OCI-LY1 (cell line): ENCODE measurements around the gene RPS14.

Experiments used
- H2AFZ ChIP-seq: fragments of 200-600 bp; sonication (generic), shearing (Covaris generic); 2 replicates; pipeline ENCODE4 v1.6.0; 2014; ENCODE audit warnings: antibody characterized with exemption, mild to moderate bottlenecking, low read length
- H3F3A ChIP-seq: fragments of 200-600 bp; sonication (generic), shearing (Covaris generic); 2 replicates; pipeline ENCODE4 v1.6.0; 2014; ENCODE audit warnings: mild to moderate bottlenecking, antibody characterized with exemption, low read length, moderate library complexity; ENCODE audit not compliant: insufficient read depth
- H3K27ac ChIP-seq: fragments of 200-600 bp; sonication (generic); 2 replicates; pipeline ENCODE4 v1.5.1; 2014; ENCODE audit warnings: low read length, mixed run types, mild to moderate bottlenecking, low read depth; ENCODE audit not compliant: poor library complexity, severe bottlenecking
- H3K27me3 ChIP-seq: fragments of 200-600 bp; sonication (generic); 2 replicates; pipeline ENCODE4 v1.6.0; 2014; ENCODE audit warnings: antibody characterized with exemption, mild to moderate bottlenecking, low read length, moderate library complexity; ENCODE audit not compliant: insufficient read depth
- H3K36me3 ChIP-seq: fragments of 200-600 bp; sonication (generic); 2 replicates; pipeline ENCODE4 v1.6.1; 2014; ENCODE audit warnings: mild to moderate bottlenecking, antibody characterized with exemption, low read length, moderate library complexity, mixed read lengths; ENCODE audit not compliant: insufficient read depth
- H3K4me1 ChIP-seq: fragments of 200-600 bp; sonication (generic); 2 replicates; pipeline ENCODE4 v1.5.1; 2014; ENCODE audit warnings: mild to moderate bottlenecking, low read length, moderate library complexity; ENCODE audit not compliant: insufficient read depth, severe bottlenecking
- H3K4me2 ChIP-seq: fragments of 200-600 bp; sonication (generic), shearing (Covaris generic); 2 replicates; pipeline ENCODE4 v1.6.1; 2014; ENCODE audit warnings: low read length
- H3K4me3 ChIP-seq: fragments of 200-600 bp; sonication (generic); 2 replicates; pipeline ENCODE4 v1.5.1; 2014; ENCODE audit warnings: low read length, low read depth, mild to moderate bottlenecking, mixed read lengths; ENCODE audit not compliant: poor library complexity, severe bottlenecking
- H3K79me2 ChIP-seq: fragments of 200-600 bp; shearing (Covaris generic); 2 replicates; pipeline ENCODE4 v1.6.1; 2016; ENCODE audit warnings: mixed run types, low read length, mixed read lengths; ENCODE audit not compliant: insufficient read depth
- H3K9ac ChIP-seq: fragments of 200-600 bp; sonication (generic), shearing (Covaris generic); 2 replicates; pipeline ENCODE4 v1.6.1; 2014; ENCODE audit warnings: mild to moderate bottlenecking, low read length, mixed read lengths
- H3K9me2 ChIP-seq: fragments of 200-600 bp; sonication (generic), shearing (Covaris generic); 2 replicates; pipeline ENCODE4 v1.6.1; 2014; ENCODE audit warnings: low read depth, mild to moderate bottlenecking, low read length, mixed read lengths
- H3K9me3 ChIP-seq: fragments of 200-600 bp; shearing (Covaris generic); 2 replicates; pipeline ENCODE4 v1.6.1; 2014; ENCODE audit warnings: low read length, mixed read lengths
- H4K20me1 ChIP-seq: fragments of 200-600 bp; sonication (generic), shearing (Covaris generic); 2 replicates; pipeline ENCODE4 v1.6.0; 2016; ENCODE audit warnings: mild to moderate bottlenecking, low read length; ENCODE audit not compliant: insufficient read depth
- CTCF ChIP-seq: fragments of 200-600 bp; sonication (generic), shearing (Covaris generic); IDR thresholded peaks from 2 replicates; pipeline ENCODE4 v1.5.1; 2017; ENCODE audit warnings: mild to moderate bottlenecking, antibody characterized with exemption, low read length, moderate library complexity, mixed read lengths
- EZH2 ChIP-seq: fragments of 200-600 bp; sonication (generic), shearing (Covaris generic); IDR thresholded peaks from 2 replicates; pipeline ENCODE4 v1.8.0; 2017; ENCODE audit warnings: borderline replicate concordance, mixed run types, mild to moderate bottlenecking, antibody characterized with exemption, low read length, moderate library complexity, mixed read lengths

RPS14 gene

GRCh38 chr5:150464554-150465012 is 15.0 kb upstream of the RPS14 start:
- Histone ChIP-seq H2AFZ (no peak overlapping the region), H3K4me2 (no peak overlapping the region)

GRCh38 chr5:150461231-150461630 is 11.7 kb upstream of the RPS14 start:
- no peak overlapping the region for H3K4me3 ChIP-seq
- no peaks in the 10 kb centered on the region for H4K20me1 ChIP-seq
- H3K36me3 ChIP-seq, result no peaks in the 10 kb centered on the region
- H3K79me2 ChIP-seq, result no peaks in the 10 kb centered on the region
- peak overlapping the region; percentile 25; the same call in 1 of the 2 replicates for H3K4me2 ChIP-seq
- H3F3A ChIP-seq, result no peaks in the 10 kb centered on the region
- H3K9me3 ChIP-seq, result no peaks in the 10 kb centered on the region
- no peaks in the 10 kb centered on the region for H3K9me2 ChIP-seq
- H3K4me1 ChIP-seq, result peaks cover 39% of the 10 kb centered on the region
- peak overlapping the region; percentile 44 for H3K9ac ChIP-seq
- H3K27ac ChIP-seq, result peak overlapping the region; percentile 89
- no peaks in the 10 kb centered on the region for H3K27me3 ChIP-seq
- no peak overlapping the region for H2AFZ ChIP-seq
- TF ChIP-seq EZH2, result no peak
- TF ChIP-seq CTCF, result no peak

More at GRCh38 chr5:150464554-150465012, 15.0 kb upstream of the RPS14 start:
- TF ChIP-seq CTCF (no peak), EZH2 (no peak)
- no peak overlapping the region for H3K27ac ChIP-seq
- no peaks in the 10 kb centered on the region for H3K79me2 ChIP-seq
- H3K9me3 ChIP-seq, result no peaks in the 10 kb centered on the region
- H3K27me3 ChIP-seq, result no peaks in the 10 kb centered on the region
- no peaks in the 10 kb centered on the region for H4K20me1 ChIP-seq
- no peaks in the 10 kb centered on the region for H3F3A ChIP-seq
- H3K36me3 ChIP-seq, result no peaks in the 10 kb centered on the region
- H3K4me3 ChIP-seq, result no peak overlapping the region
- H3K9me2 ChIP-seq, result no peaks in the 10 kb centered on the region
- no peak overlapping the region for H3K9ac ChIP-seq
- peaks cover 21% of the 10 kb centered on the region for H3K4me1 ChIP-seq

DNA sequence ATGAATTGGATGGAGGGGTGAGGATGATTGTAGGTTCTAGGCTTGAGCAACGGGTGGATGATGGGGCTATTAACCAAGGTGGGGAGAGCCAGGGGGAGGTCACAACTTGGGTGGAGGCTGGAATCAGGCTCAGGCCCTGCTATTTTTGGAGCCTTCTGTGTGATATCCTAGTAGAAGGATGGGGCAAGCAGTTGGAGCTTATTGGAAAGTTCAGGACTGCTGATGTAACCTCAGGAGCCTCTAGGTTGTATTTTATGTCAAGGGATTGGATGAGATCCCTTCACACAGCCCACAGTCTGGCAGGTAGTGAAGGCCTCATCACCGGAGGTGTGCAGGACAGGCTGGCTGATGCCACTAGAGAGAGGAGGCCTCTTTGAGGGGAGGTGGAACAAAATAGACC is 11.2 kb upstream of the RPS14 start:
- peak overlapping the region; percentile 89 for H3K27ac ChIP-seq
- H3K9ac ChIP-seq, result peak overlapping the region; percentile 38
- H3K4me1 ChIP-seq, result peaks cover 39% of the 10 kb centered on the region

More for the DNA sequence above, 11.2 kb upstream of the RPS14 start:
- Histone ChIP-seq H3K27me3 (no peaks in the 10 kb centered on the region), H3K9me2 (no peaks in the 10 kb centered on the region), H3K4me2 (peak overlapping the region; percentile 25; the same call in 1 of the 2 replicates), H3K4me3 (no peak overlapping the region), H3K79me2 (no peaks in the 10 kb centered on the region), H4K20me1 (no peaks in the 10 kb centered on the region), H3K36me3 (no peaks in the 10 kb centered on the region), H3F3A (no peaks in the 10 kb centered on the region), H2AFZ (no peak overlapping the region), H3K9me3 (no peaks in the 10 kb centered on the region)
- no peak for TF ChIP-seq CTCF
- TF ChIP-seq EZH2, result no peak
